HEK293 (cell line): ENCODE results near the gene TRIM51.

Source experiments
- ATF2 ChIP-seq: fragments of 450-650 bp; formaldehyde crosslinking; IDR thresholded peaks from 2 replicates; pipeline ENCODE4 v1.5.1; 2016; ENCODE audit warnings: missing biosample characterization, missing genetic modification characterization, low read depth
- CTCF ChIP-seq: fragments of 450-650 bp; formaldehyde crosslinking; IDR thresholded peaks from 2 replicates; pipeline ENCODE4 v1.5.1; 2016; ENCODE audit warnings: missing biosample characterization, missing genetic modification characterization
- KLF17 ChIP-seq: fragments of 450-650 bp; formaldehyde crosslinking; IDR thresholded peaks from 2 replicates; pipeline ENCODE4 v1.5.1; 2016; ENCODE audit warnings: missing biosample characterization, missing genetic modification characterization
- PRDM2 ChIP-seq: fragments of 450-650 bp; formaldehyde crosslinking; IDR thresholded peaks from 2 replicates; pipeline ENCODE4 v1.5.1; 2016; ENCODE audit warnings: missing biosample characterization, missing genetic modification characterization, borderline replicate concordance
- REST ChIP-seq: fragments of 450-650 bp; formaldehyde crosslinking; IDR thresholded peaks from 2 replicates; pipeline ENCODE4 v1.5.1; 2016; ENCODE audit warnings: missing biosample characterization, missing genetic modification characterization
- TCF7L2 ChIP-seq: IDR thresholded peaks from 2 replicates; pipeline ENCODE4 v1.6.1; 2011; ENCODE audit warnings: low read depth, mild to moderate bottlenecking, inconsistent platforms, low read length, moderate library complexity, borderline replicate concordance
- ZBTB7A ChIP-seq: fragments of 450-650 bp; formaldehyde crosslinking; IDR thresholded peaks from 2 replicates; pipeline ENCODE4 v1.5.1; 2016; ENCODE audit warnings: low read depth, missing biosample characterization, missing genetic modification characterization
- ZNF362 ChIP-seq: fragments of 450-650 bp; formaldehyde crosslinking; IDR thresholded peaks from 2 replicates; pipeline ENCODE4 v1.5.1; 2016; ENCODE audit warnings: missing biosample characterization, missing genetic modification characterization

GRCh38 chr11:55838452-55838851 is 44.6 kb upstream of the TRIM51 start, which contains the start of gene OR5D16:
- TF ChIP-seq TCF7L2 = no peak
- TF ChIP-seq PRDM2 (tag by site-specific recombination) = no peak
- TF ChIP-seq CTCF (tag by site-specific recombination) = no peak
- no peak for TF ChIP-seq ZBTB7A (tag by site-specific recombination)
- no peak for TF ChIP-seq REST (tag by site-specific recombination)
- TF ChIP-seq KLF17 (tag by site-specific recombination) = no peak
- no peak for TF ChIP-seq ATF2
- TF ChIP-seq ZNF362 (tag by site-specific recombination) = no peak
